Activated naive CD8-positive, alpha-beta T cell treated with anti-CD3 and anti-CD28 coated beads for 36 hours (primary cell): ENCODE measurements around the gene BSN. TPM values are rescaled to one million over a fixed set of nuclear protein-coding genes. Genes with fewer than 3 reads are reported as not detected.

Experiments
- DNase-seq: peaks from one replicate; pipeline ENCODE4 v3.0.0; 2021
- H3K27ac Mint-ChIP-seq: one replicate; pipeline ENCODE4 v1.8.0; 2022; ENCODE audit warnings: mild to moderate bottlenecking, moderate library complexity, mixed read lengths
- H3K27me3 Mint-ChIP-seq: one replicate; pipeline ENCODE4 v1.8.0; 2022; ENCODE audit warnings: mild to moderate bottlenecking, mixed read lengths
- H3K36me3 Mint-ChIP-seq: one replicate; pipeline ENCODE4 v1.8.0; 2021; ENCODE audit warnings: mild to moderate bottlenecking, mixed read lengths
- H3K4me1 Mint-ChIP-seq: one replicate; pipeline ENCODE4 v1.8.0; 2021; ENCODE audit warnings: mixed read lengths
- H3K4me3 Mint-ChIP-seq: one replicate; pipeline ENCODE4 v1.8.0; 2022; ENCODE audit warnings: mild to moderate bottlenecking, moderate library complexity, mixed read lengths
- H3K9me3 Mint-ChIP-seq: one replicate; pipeline ENCODE4 v1.8.0; 2022; ENCODE audit warnings: mixed read lengths
- total RNA-seq, 2 experiments: library from RNA; stranded (reverse); gene quantifications; one replicate each; pipeline ENCODE4 v1.2.3, GENCODE V29; 2021

The BSN gene
- under 1 TPM; 0.10 to 0.35 TPM for total RNA-seq

- peak within 1 kb of the TSS; percentile 54 for H3K27ac Mint-ChIP-seq
- no peaks in the 10 kb centered on the region for H3K9me3 Mint-ChIP-seq
- H3K4me3 Mint-ChIP-seq = peak within 1 kb of the TSS; percentile 87
- DNase-seq = peak; percentile 96
- H3K27me3 Mint-ChIP-seq = peaks cover 33% of the 10 kb centered on the region
- H3K36me3 Mint-ChIP-seq = no peaks in the 10 kb centered on the region
- peaks cover 12% of the 10 kb centered on the region for H3K4me1 Mint-ChIP-seq
Observed at GRCh38 chr3:49553692-49554632, at the start of gene BSN. Gene BSN, plus strand, starts transcription at chr3:49554477. Its CDS starts 126 bp downstream, at chr3:49554603.

- no peak for DNase-seq
- no peak overlapping the region for H3K4me3 Mint-ChIP-seq
- no peaks in the 10 kb centered on the region for H3K9me3 Mint-ChIP-seq
- H3K4me1 Mint-ChIP-seq = peaks cover 5% of the 10 kb centered on the region
- H3K27ac Mint-ChIP-seq = no peak overlapping the region
- no peaks in the 10 kb centered on the region for H3K27me3 Mint-ChIP-seq
- peaks cover 12% of the 10 kb centered on the region for H3K36me3 Mint-ChIP-seq
Observed at GRCh38 chr3:49506906-49507305, 47.4 kb upstream of the BSN start.

GRCh38 chr3:49509028-49509561 lies 45.2 kb upstream of the BSN start:
- Mint-ChIP-seq H3K36me3 (peaks cover 8% of the 10 kb centered on the region), H3K9me3 (no peaks in the 10 kb centered on the region), H3K27me3 (no peaks in the 10 kb centered on the region), H3K4me3 (no peak overlapping the region), H3K27ac (no peak overlapping the region), H3K4me1 (peaks cover 2% of the 10 kb centered on the region)
- DNase-seq = no peak

- no peak for DNase-seq
- no peaks in the 10 kb centered on the region for H3K9me3 Mint-ChIP-seq
- H3K4me3 Mint-ChIP-seq = no peak overlapping the region
- no peaks in the 10 kb centered on the region for H3K27me3 Mint-ChIP-seq
- no peaks in the 10 kb centered on the region for H3K4me1 Mint-ChIP-seq
- peaks cover 14% of the 10 kb centered on the region for H3K36me3 Mint-ChIP-seq
- no peak overlapping the region for H3K27ac Mint-ChIP-seq
Observed at GRCh38 chr3:49511639-49512038, 42.6 kb upstream of the BSN start.

- H3K27ac Mint-ChIP-seq = no peak overlapping the region
- peaks cover 20% of the 10 kb centered on the region for H3K36me3 Mint-ChIP-seq
- no peaks in the 10 kb centered on the region for H3K9me3 Mint-ChIP-seq
- no peaks in the 10 kb centered on the region for H3K27me3 Mint-ChIP-seq
- no peak for DNase-seq
- H3K4me3 Mint-ChIP-seq = no peak overlapping the region
- H3K4me1 Mint-ChIP-seq = peaks cover 6% of the 10 kb centered on the region
Observed at GRCh38 chr3:49512781-49513355, 41.4 kb upstream of the BSN start.

GRCh38 chr3:49513494-49514124 lies 40.7 kb upstream of the BSN start:
- peaks cover 6% of the 10 kb centered on the region for H3K4me1 Mint-ChIP-seq
- no peaks in the 10 kb centered on the region for H3K9me3 Mint-ChIP-seq
- DNase-seq = no peak
- no peak overlapping the region for H3K4me3 Mint-ChIP-seq
- H3K27me3 Mint-ChIP-seq = no peaks in the 10 kb centered on the region
- H3K36me3 Mint-ChIP-seq = peaks cover 20% of the 10 kb centered on the region
- no peak overlapping the region for H3K27ac Mint-ChIP-seq

GRCh38 chr3:49518016-49518415 lies 36.3 kb upstream of the BSN start:
- Mint-ChIP-seq H3K27me3 (no peaks in the 10 kb centered on the region), H3K4me3 (no peak overlapping the region), H3K36me3 (peaks cover 19% of the 10 kb centered on the region), H3K9me3 (no peaks in the 10 kb centered on the region), H3K27ac (no peak overlapping the region), H3K4me1 (peaks cover 11% of the 10 kb centered on the region)
- no peak for DNase-seq

GRCh38 chr3:49518441-49518840 lies 35.8 kb upstream of the BSN start:
- Mint-ChIP-seq H3K4me3 (no peak overlapping the region), H3K9me3 (no peaks in the 10 kb centered on the region), H3K4me1 (peaks cover 13% of the 10 kb centered on the region), H3K27me3 (no peaks in the 10 kb centered on the region), H3K36me3 (peaks cover 16% of the 10 kb centered on the region), H3K27ac (no peak overlapping the region)
- DNase-seq = no peak

GRCh38 chr3:49519296-49519695 lies 35.0 kb upstream of the BSN start:
- Mint-ChIP-seq H3K4me1 (peaks cover 19% of the 10 kb centered on the region), H3K9me3 (no peaks in the 10 kb centered on the region), H3K27me3 (no peaks in the 10 kb centered on the region), H3K27ac (no peak overlapping the region), H3K4me3 (no peak overlapping the region), H3K36me3 (peaks cover 15% of the 10 kb centered on the region)
- DNase-seq = no peak

GRCh38 chr3:49519916-49520385 lies 34.3 kb upstream of the BSN start:
- H3K4me1 Mint-ChIP-seq = peaks cover 19% of the 10 kb centered on the region
- no peak overlapping the region for H3K27ac Mint-ChIP-seq
- H3K9me3 Mint-ChIP-seq = no peaks in the 10 kb centered on the region
- peaks cover 15% of the 10 kb centered on the region for H3K36me3 Mint-ChIP-seq
- no peaks in the 10 kb centered on the region for H3K27me3 Mint-ChIP-seq
- no peak overlapping the region for H3K4me3 Mint-ChIP-seq
- DNase-seq = no peak

- no peak overlapping the region for H3K27ac Mint-ChIP-seq
Observed at GRCh38 chr3:49523756-49524747, 30.2 kb upstream of the BSN start.

GRCh38 chr3:49529567-49529966 lies 24.7 kb upstream of the BSN start:
- peaks cover 17% of the 10 kb centered on the region for H3K4me1 Mint-ChIP-seq
- no peaks in the 10 kb centered on the region for H3K9me3 Mint-ChIP-seq
- peak overlapping the region; percentile 22 for H3K27ac Mint-ChIP-seq
- DNase-seq = peak; percentile 46
- H3K4me3 Mint-ChIP-seq = no peak overlapping the region
- H3K36me3 Mint-ChIP-seq = peaks cover 18% of the 10 kb centered on the region
- H3K27me3 Mint-ChIP-seq = no peaks in the 10 kb centered on the region

More at GRCh38 chr3:49523756-49524747, 30.2 kb upstream of the BSN start:
- no peak overlapping the region for H3K4me3 Mint-ChIP-seq
- no peaks in the 10 kb centered on the region for H3K9me3 Mint-ChIP-seq
- DNase-seq = no peak
- H3K36me3 Mint-ChIP-seq = peaks cover 5% of the 10 kb centered on the region
- H3K4me1 Mint-ChIP-seq = peaks cover 13% of the 10 kb centered on the region
- H3K27me3 Mint-ChIP-seq = no peaks in the 10 kb centered on the region

- no peaks in the 10 kb centered on the region for H3K9me3 Mint-ChIP-seq
- peaks cover 17% of the 10 kb centered on the region for H3K4me1 Mint-ChIP-seq
- peak overlapping the region; percentile 22 for H3K27ac Mint-ChIP-seq
- H3K4me3 Mint-ChIP-seq = no peak overlapping the region
- H3K27me3 Mint-ChIP-seq = no peaks in the 10 kb centered on the region
- DNase-seq = no peak
- H3K36me3 Mint-ChIP-seq = peaks cover 17% of the 10 kb centered on the region
Observed at GRCh38 chr3:49530231-49530630, 24.0 kb upstream of the BSN start.

GRCh38 chr3:49530701-49531100 lies 23.6 kb upstream of the BSN start:
- H3K4me3 Mint-ChIP-seq = no peak overlapping the region
- H3K27ac Mint-ChIP-seq = no peak overlapping the region
- H3K27me3 Mint-ChIP-seq = no peaks in the 10 kb centered on the region

More at GRCh38 chr3:49530701-49531100, 23.6 kb upstream of the BSN start:
- H3K4me1 Mint-ChIP-seq = peaks cover 17% of the 10 kb centered on the region
- no peak for DNase-seq
- no peaks in the 10 kb centered on the region for H3K9me3 Mint-ChIP-seq
- peaks cover 16% of the 10 kb centered on the region for H3K36me3 Mint-ChIP-seq
